SH-SY5Y (cell line): ENCODE measurements around the gene FAS.

ENCODE experiments used
- GATA2 ChIP-seq: IDR thresholded peaks from 2 replicates; pipeline ENCODE4 v1.6.1; 2011; ENCODE audit warnings: mild to moderate bottlenecking, low read depth, low read length
- GATA3 ChIP-seq: IDR thresholded peaks from 2 replicates; pipeline ENCODE4 v1.6.1; 2011; ENCODE audit warnings: low read depth, mild to moderate bottlenecking, low read length, moderate library complexity

The FAS gene

GRCh38 chr10:88995156-88995876 lies 4.7 kb downstream of the FAS start:
- no peak for TF ChIP-seq GATA2
- no peak for TF ChIP-seq GATA3

DNA sequence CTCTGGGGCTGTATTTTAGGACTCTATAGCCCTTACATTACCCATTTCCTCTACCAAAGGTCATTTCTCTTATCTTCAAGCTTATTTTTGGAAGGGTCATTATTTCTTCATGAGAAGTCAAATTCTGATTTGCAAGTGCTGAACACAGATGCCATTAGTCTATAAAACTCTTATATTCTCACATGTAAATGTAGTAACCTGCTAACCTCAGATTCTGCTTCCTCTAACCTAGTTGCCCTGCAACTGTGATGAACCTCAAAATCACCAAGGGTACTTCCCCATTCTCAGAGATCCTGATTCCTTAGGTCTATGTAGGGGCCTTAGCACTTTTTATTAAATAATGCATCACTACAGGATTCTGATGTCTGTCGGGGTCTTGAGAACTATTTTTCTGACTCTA lies 6.3 kb downstream of the FAS start:
- TF ChIP-seq GATA3 (no peak), GATA2 (no peak)

DNA sequence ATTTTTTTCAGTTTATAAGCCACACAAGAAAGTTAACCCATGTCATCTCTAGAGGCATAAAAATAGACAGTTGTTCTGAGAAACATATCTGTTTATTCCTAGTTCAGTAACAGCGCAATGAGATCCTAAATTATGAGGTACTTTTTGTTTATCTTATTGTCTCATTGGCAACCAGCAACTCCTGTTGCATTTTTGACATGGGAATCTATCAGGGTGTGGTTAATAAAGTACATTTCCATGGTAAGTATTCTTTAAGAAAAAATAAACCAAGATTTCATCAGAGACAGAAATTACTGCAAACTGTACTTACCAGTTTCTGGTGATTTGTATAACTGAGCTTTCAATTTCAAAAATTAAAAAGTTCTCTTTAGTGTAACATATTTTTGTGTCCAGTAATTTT lies 9.0 kb downstream of the FAS start:
- TF ChIP-seq GATA3 (no peak), GATA2 (no peak)

DNA sequence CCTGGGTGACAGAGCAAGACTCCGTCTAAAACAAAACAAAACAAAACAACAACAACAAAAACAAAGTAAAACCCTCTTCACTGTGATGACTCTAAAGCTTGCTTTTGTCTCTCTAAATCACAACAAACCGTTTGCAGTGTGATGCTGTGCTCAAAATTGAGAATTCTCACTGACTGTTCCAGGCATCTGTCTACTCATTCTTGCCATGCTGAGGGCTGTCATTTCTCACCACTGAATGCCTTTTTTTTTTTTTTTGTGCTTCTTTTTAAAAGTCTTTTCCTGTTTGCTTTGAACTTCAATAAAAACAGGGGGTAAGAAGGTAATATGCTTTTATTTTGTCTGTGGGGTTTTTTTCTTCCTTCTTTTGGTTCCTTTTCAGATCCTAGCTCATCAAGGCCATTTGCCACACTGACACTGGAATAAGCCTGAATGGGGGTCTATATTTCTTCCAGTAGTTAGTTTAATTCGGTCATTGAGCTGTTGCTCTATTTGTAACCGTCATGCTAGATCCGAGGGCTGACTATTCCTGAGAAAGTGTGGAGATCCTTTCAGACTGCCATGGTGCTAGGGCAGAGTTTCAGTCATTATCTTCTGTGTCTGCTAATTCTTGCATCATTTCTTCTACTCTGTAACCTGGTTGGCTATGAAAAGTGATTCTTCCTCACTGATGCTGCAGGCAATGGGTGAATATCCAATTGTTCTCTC lies 10.6 kb downstream of the FAS start:
- TF ChIP-seq GATA3 (no peak), GATA2 (no peak)

- TF ChIP-seq GATA3 (no peak), GATA2 (no peak)
Observed at GRCh38 chr10:89001729-89002072, 11.1 kb downstream of the FAS start.

- no peak for TF ChIP-seq GATA2
- no peak for TF ChIP-seq GATA3
Observed at GRCh38 chr10:89002226-89002978, 11.8 kb downstream of the FAS start.

- TF ChIP-seq GATA2 (no peak), GATA3 (no peak)
Observed at GRCh38 chr10:89003344-89003743, 12.7 kb downstream of the FAS start.

DNA sequence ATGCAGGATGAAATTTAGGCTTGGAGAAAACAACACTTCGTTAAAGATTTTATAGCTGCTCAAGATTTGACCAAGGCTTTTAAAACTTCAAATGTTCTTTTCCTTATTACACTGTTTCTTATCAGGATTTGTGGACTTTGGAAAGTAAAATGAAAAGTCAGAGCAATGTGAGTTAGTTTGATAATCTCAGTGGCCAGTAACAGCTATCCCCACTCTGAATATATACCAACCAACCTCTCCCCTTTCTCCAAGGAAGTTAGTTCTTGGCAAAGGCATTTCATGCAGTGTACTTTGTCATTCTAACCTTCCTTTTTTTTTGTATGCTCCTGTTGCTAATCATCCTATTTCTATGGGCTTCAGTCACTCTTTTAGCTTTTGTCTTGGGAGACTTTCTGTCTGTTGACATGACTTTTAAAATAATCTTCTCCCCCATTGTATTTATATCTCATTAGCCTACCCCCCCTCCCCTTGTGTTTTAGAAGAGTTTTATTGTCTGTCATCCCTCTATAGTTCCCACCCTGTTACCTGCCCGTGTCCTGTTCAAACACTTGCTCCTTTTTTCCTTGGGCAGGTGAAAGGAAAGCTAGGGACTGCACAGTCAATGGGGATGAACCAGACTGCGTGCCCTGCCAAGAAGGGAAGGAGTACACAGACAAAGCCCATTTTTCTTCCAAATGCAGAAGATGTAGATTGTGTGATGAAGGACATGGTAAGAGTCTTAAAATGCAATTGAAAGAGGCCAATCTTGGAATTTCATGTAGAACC lies 16.7 kb downstream of the FAS start:
- TF ChIP-seq GATA3 (no peak), GATA2 (no peak)

DNA sequence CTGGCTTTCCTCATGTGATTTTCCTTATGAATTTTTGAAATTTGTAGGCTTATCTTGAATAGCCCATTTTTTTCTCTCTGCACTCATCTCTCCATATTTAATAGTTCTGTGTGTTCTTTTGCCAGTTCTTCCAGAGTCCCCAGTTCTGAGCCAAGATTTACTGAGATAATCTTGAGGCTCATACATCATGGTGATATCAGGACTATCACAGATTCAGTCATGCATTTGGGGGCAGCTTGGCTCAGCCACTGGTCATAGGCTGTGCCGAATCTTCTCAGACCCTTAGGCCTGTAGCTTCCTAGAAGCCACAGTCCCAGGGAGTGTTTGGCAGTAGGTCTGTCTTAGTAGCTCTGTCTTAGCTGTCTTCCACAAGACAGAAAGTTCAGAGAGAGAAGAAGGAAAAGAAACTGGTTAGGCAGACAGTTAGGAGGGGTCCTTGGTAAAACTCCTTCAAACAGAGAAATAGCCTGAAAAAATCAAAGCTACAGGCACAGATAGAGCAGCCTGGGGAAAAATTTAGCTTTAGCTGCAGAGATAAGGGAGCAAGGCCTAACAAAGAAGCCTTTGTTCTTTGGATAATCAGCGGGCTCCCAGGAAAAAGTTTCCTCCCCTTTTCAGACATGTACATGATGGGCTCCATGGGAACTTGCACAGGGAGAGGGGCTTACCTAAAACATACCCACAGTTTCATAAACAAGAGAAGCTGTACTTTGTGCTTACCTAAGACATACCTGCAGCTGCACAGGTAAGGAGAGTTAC lies 29.1 kb downstream of the FAS start:
- TF ChIP-seq GATA3 (no peak), GATA2 (no peak)

DNA sequence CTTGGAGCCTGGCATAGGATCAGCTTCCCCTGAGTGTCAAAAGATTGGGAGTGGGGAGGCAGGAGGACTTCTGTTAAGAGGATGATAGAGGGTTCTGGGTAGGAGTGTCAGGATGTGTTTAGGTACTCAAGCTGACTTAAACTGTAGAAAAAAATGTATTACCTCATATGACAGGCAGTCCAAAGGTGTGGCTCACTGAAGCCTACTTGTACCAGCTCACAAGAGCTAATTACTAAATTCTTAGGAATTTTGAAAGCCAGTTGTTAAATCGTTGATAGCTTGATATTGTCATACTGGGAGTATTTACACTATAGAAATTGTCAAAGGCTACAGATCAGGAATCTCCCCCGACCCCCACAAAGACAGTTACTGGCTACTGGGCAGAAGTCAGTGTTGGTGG lies 32.1 kb downstream of the FAS start:
- TF ChIP-seq GATA3 (no peak), GATA2 (no peak)

GRCh38 chr10:89025453-89025852 lies 34.9 kb downstream of the FAS start:
- TF ChIP-seq GATA2 (no peak), GATA3 (no peak)

DNA sequence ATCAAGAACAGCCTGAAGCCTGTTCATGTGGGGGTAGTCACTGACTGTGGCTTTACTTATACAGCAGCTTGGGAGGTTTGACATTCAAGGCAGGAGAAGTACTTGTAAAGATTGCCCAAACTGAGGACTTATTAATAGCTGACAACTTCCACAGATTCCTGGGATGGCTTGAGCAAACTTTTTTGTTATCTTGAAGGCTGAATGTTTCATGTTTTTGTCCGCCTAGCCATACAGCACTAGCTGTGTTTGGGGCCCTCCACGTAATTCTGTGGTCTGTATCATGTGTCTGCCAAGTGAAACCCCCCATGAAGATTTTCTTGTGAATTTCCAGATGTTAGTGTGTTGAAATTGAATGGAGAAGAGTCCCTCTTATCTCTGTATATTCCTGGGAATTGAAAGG lies 38.6 kb downstream of the FAS start:
- TF ChIP-seq GATA3 (no peak), GATA2 (no peak)

DNA sequence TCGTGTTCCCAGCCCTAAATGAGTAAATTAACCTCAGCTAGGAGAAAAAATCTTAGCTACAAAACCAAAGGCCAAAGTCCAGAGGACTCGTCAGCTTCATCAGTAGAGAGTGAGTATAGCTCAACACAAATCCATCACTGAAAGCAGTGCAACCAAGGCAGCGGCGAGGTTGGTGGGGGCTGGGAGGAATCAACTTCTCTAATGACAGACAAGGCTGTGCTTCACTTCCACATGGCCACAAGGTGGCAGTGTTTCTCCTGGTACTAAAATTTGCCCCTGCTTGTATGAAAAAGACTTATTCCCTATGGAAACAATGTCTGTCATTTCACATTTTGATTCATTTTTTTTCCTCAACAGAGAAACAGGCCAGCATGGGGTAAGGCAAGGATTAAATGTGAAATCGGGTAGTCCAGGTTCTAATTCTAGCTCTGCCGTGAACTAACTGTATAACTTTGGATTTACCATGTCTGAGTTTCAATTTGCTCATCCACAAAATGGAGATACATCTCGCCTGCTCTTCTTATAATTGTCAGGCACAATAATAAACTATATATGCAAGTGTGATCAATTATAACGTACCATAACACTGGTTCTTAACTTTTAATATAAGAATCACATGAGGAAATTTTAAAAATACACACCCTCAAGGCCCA lies 39.3 kb downstream of the FAS start:
- TF ChIP-seq GATA3 (no peak), GATA2 (no peak)

- TF ChIP-seq GATA2 (no peak), GATA3 (no peak)
Observed at GRCh38 chr10:89030791-89031190, 40.2 kb downstream of the FAS start.
